Left ventricle myocardium inferior (tissue), 1 donor: ENCODE data around the gene ANKRD13D. TPM values are rescaled to one million over a fixed set of nuclear protein-coding genes. Genes with fewer than 3 reads are reported as not detected.

ENCODE experiments used
- DNase-seq: peaks from one replicate; pipeline ENCODE4 v3.0.0-alpha.2; 2020
- H3K27ac ChIP-seq: fragments of 200-600 bp; replicated peaks from 2 replicates; pipeline ENCODE4 v1.8.0; 2021
- H3K27me3 ChIP-seq: fragments of 200-600 bp; 2 replicates; pipeline ENCODE4 v1.8.0; 2021; ENCODE audit warnings: low read depth
- H3K36me3 ChIP-seq: fragments of 200-600 bp; 2 replicates; pipeline ENCODE4 v1.8.0; 2021
- H3K4me1 ChIP-seq: fragments of 200-600 bp; 2 replicates; pipeline ENCODE4 v1.8.0; 2021
- H3K4me3 ChIP-seq: fragments of 200-600 bp; 2 replicates; pipeline ENCODE4 v1.8.0; 2021; ENCODE audit warnings: mild to moderate bottlenecking, moderate library complexity
- H3K9me3 ChIP-seq: fragments of 200-600 bp; replicated peaks from 2 replicates; pipeline ENCODE4 v1.8.0; 2021
- intact Hi-C: fragments of 100-400 bp; cut with micrococcal nuclease; formaldehyde crosslinking; loops from one replicate; pipeline ENCODE4 v1.11.0; 2022
- total RNA-seq: library from RNA; stranded (reverse); fragmentation: NEBNext Ultra II Directional; extraction: Animal tissue kit (Norgen Biotek cat#: 25700); gene quantifications from one replicate; pipeline ENCODE4 v1.2.1, GENCODE V29; 2021
- TF ChIP-seq, protein P1 (sequence below): fragments of 200-600 bp; IDR thresholded peaks from 2 replicates; pipeline ENCODE4 v1.8.0; 2021; ENCODE audit warnings: antibody characterized with exemption, mild to moderate bottlenecking, borderline replicate concordance
- donor health status: DM: no; HTN: yes; CAD: no; lungs with severe emphysema.

Gene ANKRD13D
- total RNA-seq, 1 donor from 2014 or later = 11.8 TPM

DNA sequence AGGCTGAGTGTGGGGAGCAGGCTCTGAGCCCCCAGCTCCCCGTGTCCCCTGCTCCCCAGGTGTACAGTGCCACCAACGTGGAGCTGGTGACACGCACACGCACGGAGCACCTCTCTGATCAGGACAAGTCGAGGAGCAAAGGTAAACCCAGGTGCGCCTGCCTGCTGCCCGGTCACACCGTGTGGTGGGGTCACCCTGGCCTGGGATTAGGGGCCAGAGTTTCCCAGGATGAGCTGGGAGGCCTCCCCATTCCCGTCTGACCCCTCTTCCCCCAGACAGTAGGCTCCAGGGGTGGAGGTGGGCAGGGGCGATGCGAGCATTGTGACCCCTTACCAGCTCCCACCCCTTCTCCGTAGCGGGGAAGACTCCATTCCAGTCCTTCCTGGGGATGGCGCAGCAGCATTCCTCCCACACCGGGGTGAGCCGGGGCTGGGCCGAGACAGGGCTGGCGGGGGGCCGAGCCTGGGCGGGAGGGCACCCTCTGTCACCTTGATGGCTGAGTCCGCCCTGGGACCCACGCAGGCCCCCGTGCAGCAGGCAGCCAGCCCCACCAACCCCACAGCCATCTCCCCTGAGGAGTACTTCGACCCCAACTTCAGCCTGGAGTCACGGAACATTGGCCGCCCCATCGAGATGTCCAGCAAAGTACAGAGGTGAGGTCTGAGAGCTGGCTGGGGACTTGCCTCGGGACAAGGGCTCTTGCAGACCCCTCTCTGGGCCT lies 10.5 kb downstream of the ANKRD13D start:
- H3K4me3 ChIP-seq = no peak overlapping the region
- no peak overlapping the region for H3K27ac ChIP-seq
- peaks cover 34% of the 10 kb centered on the region for H3K4me1 ChIP-seq
- DNase-seq = no peak
- TF ChIP-seq, protein P1, sequence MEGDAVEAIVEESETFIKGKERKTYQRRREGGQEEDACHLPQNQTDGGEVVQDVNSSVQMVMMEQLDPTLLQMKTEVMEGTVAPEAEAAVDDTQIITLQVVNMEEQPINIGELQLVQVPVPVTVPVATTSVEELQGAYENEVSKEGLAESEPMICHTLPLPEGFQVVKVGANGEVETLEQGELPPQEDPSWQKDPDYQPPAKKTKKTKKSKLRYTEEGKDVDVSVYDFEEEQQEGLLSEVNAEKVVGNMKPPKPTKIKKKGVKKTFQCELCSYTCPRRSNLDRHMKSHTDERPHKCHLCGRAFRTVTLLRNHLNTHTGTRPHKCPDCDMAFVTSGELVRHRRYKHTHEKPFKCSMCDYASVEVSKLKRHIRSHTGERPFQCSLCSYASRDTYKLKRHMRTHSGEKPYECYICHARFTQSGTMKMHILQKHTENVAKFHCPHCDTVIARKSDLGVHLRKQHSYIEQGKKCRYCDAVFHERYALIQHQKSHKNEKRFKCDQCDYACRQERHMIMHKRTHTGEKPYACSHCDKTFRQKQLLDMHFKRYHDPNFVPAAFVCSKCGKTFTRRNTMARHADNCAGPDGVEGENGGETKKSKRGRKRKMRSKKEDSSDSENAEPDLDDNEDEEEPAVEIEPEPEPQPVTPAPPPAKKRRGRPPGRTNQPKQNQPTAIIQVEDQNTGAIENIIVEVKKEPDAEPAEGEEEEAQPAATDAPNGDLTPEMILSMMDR = no peak
- H3K9me3 ChIP-seq = peaks cover 10% of the 10 kb centered on the region
- intact Hi-C loops = no loop called here
- peaks cover 61% of the 10 kb centered on the region for H3K36me3 ChIP-seq
- H3K27me3 ChIP-seq = no peaks in the 10 kb centered on the region

DNA sequence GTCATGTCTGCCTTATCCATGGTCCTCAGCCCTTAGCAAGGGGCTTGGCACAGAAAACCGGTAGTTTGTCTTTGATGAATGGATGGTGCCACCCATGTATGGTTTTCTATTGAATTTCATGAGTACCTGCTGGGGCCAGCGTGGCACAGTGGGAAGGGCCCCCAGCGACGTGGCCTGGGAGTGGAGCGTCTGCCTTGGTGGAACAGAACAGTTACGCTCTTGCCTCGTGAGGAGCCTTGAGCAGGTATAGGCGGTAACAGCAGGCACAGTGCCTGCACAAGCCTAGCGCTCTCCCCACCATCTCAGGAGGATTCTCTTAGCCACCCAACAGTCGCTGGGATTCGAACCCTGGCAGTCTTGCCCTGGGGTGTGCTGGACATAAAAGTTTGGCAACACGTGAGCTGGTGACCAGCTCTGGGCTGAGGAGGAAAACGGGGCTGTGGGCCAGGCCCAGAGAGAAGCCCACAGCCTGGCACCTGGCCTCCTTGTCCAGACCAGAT lies 11.2 kb downstream of the ANKRD13D start:
- no peak overlapping the region for H3K27ac ChIP-seq
- H3K9me3 ChIP-seq = peaks cover 9% of the 10 kb centered on the region
- peaks cover 37% of the 10 kb centered on the region for H3K4me1 ChIP-seq
- DNase-seq = no peak
- no peak overlapping the region for H3K4me3 ChIP-seq
- intact Hi-C loops = no loop called here
- no peaks in the 10 kb centered on the region for H3K27me3 ChIP-seq
- TF ChIP-seq, protein P1 = no peak
- H3K36me3 ChIP-seq = peaks cover 54% of the 10 kb centered on the region

- peaks cover 37% of the 10 kb centered on the region for H3K4me1 ChIP-seq
- TF ChIP-seq, protein P1 = no peak
- no peak for DNase-seq
- no peak overlapping the region for H3K4me3 ChIP-seq
- H3K36me3 ChIP-seq = peaks cover 49% of the 10 kb centered on the region
- no peak overlapping the region for H3K27ac ChIP-seq
- intact Hi-C loops = no loop called here
- peaks cover 4% of the 10 kb centered on the region for H3K9me3 ChIP-seq
- no peaks in the 10 kb centered on the region for H3K27me3 ChIP-seq
Measured at GRCh38 chr11:67300756-67301312, 11.7 kb downstream of the ANKRD13D start.

DNA sequence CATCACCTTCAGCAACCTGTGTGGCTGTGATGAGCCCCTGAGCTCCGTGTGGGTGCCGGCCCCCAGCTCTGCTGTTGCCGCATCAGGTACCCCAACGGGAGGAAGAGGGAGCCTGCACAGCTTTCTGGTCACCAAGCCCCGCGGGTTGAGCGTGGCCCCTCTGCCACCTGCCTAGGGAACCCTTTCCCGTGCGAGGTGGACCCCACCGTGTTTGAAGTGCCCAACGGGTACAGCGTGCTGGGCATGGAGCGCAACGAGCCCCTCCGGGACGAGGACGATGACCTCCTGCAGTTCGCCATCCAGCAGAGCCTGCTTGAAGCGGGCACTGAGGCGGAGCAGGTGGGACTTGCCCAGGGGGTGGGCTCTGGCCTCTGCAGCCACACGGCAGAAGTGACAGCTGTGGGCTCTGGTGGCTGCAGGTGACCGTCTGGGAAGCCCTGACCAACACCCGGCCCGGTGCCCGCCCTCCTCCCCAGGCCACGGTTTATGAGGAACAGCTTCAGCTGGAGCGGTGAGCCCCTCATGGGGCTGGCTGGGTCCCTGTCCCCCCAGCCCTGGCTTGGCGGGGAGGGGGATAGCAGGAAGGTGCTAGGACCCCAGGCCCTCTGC lies 12.3 kb downstream of the ANKRD13D start:
- TF ChIP-seq, protein P1 = no peak
- H3K36me3 ChIP-seq = peaks cover 43% of the 10 kb centered on the region
- no peaks in the 10 kb centered on the region for H3K9me3 ChIP-seq
- peaks cover 37% of the 10 kb centered on the region for H3K4me1 ChIP-seq
- no peak for DNase-seq
- intact Hi-C loops = no loop called here
- H3K4me3 ChIP-seq = peak overlapping the region; percentile 97
- peak overlapping the region; percentile 85 for H3K27ac ChIP-seq
- H3K27me3 ChIP-seq = no peaks in the 10 kb centered on the region

- H3K4me1 ChIP-seq = peaks cover 37% of the 10 kb centered on the region
- no peaks in the 10 kb centered on the region for H3K9me3 ChIP-seq
- DNase-seq = peak; percentile 64
- H3K27me3 ChIP-seq = no peaks in the 10 kb centered on the region
- H3K4me3 ChIP-seq = peak overlapping the region; percentile 97
- H3K27ac ChIP-seq = peak overlapping the region; percentile 85
- intact Hi-C loops = no loop called here
- TF ChIP-seq, protein P1 = no peak
- peaks cover 37% of the 10 kb centered on the region for H3K36me3 ChIP-seq
Measured at GRCh38 chr11:67301951-67302516, 12.9 kb downstream of the ANKRD13D start.
